ENCODE results near the gene KPNB1. TPM values are rescaled to one million over a fixed set of nuclear protein-coding genes. Genes with fewer than 3 reads are reported as not detected.

Gene KPNB1
- total and polyA plus RNA-seq, 4 donors, result 40.1 to 258 (median 158) TPM

- Histone ChIP-seq H3K36me3 (ENCODE audit: control insufficient read depth in 4 of 4, insufficient read depth in 4 of 4, low read length in 4 of 4) (peaks cover 36 to 60% (median 46%) of the 10 kb centered on the region in 4 donors), H3K27me3 (ENCODE audit: control insufficient read depth in 3 of 3, insufficient read depth in 3 of 3, low read length in 2 of 3) (no peaks in the 10 kb centered on the region), H3K9ac (ENCODE audit: insufficient read depth in 1 of 2, low read length in 2 of 2) (no peak overlapping the region), H3K4me3 (no peak overlapping the region), H3K27ac (ENCODE audit: low read depth in 1 of 2, low read length in 1 of 2) (no peak overlapping the region), H3K9me3 (ENCODE audit: control insufficient read depth in 4 of 4, insufficient read depth in 3 of 4, low read length in 3 of 4) (no peaks in the 10 kb centered on the region), H3K4me1 (ENCODE audit: control insufficient read depth in 5 of 5, insufficient read depth in 5 of 5, low read length in 5 of 5) (peaks cover 0 to 1% (median 0%) of the 10 kb centered on the region in 5 donors)
- WGBS, 2 donors, result 43 to 44% methylated on average over 6 of the region's 6 CpGs
- TF ChIP-seq CTCF (IDR thresholded peaks at IDR 0.05; ENCODE audit: control extremely low read depth, extremely low read depth), result peak; percentile 65
- ATAC-seq (ENCODE audit: insufficient read depth, low FRiP score) (peak; percentile 66), DNase-seq (peak; percentile 64 to 70 (median 70))
These were observed 14.3 kb downstream of the KPNB1 start for GRCh38 chr17:47663912-47664623.

GRCh38 chr17:47664624-47664941 is 14.9 kb downstream of the KPNB1 start:
- no peak for ATAC-seq (ENCODE audit: insufficient read depth, low FRiP score)
- no peak for DNase-seq
- Histone ChIP-seq H3K4me3 (no peak overlapping the region), H3K4me1 (ENCODE audit: control insufficient read depth in 5 of 5, insufficient read depth in 5 of 5, low read length in 5 of 5) (peaks cover 0 to 1% (median 0%) of the 10 kb centered on the region in 5 donors), H3K27ac (ENCODE audit: low read depth in 1 of 2, low read length in 1 of 2) (no peak overlapping the region), H3K9ac (ENCODE audit: insufficient read depth in 1 of 2, low read length in 2 of 2) (no peak overlapping the region), H3K9me3 (ENCODE audit: control insufficient read depth in 4 of 4, insufficient read depth in 3 of 4, low read length in 3 of 4) (no peaks in the 10 kb centered on the region), H3K36me3 (ENCODE audit: control insufficient read depth in 4 of 4, insufficient read depth in 4 of 4, low read length in 4 of 4) (peaks cover 38 to 65% (median 48%) of the 10 kb centered on the region in 4 donors), H3K27me3 (ENCODE audit: control insufficient read depth in 3 of 3, insufficient read depth in 3 of 3, low read length in 2 of 3) (no peaks in the 10 kb centered on the region)
- TF ChIP-seq CTCF (IDR thresholded peaks at IDR 0.05; ENCODE audit: control extremely low read depth, extremely low read depth), result no peak

- peak; percentile 12 for ATAC-seq (ENCODE audit: insufficient read depth, low FRiP score)
- no peak overlapping the region for H3K9ac ChIP-seq (ENCODE audit: insufficient read depth in 1 of 2, low read length in 2 of 2)
These were observed 15.9 kb downstream of the KPNB1 start for GRCh38 chr17:47665655-47666054.

More at GRCh38 chr17:47665655-47666054, 15.9 kb downstream of the KPNB1 start:
- Histone ChIP-seq H3K27me3 (ENCODE audit: control insufficient read depth in 3 of 3, insufficient read depth in 3 of 3, low read length in 2 of 3) (no peaks in the 10 kb centered on the region), H3K4me3 (no peak overlapping the region), H3K36me3 (ENCODE audit: control insufficient read depth in 4 of 4, insufficient read depth in 4 of 4, low read length in 4 of 4) (peaks cover 42 to 68% (median 48%) of the 10 kb centered on the region in 4 donors), H3K27ac (ENCODE audit: low read depth in 1 of 2, low read length in 1 of 2) (no peak overlapping the region), H3K9me3 (ENCODE audit: control insufficient read depth in 4 of 4, insufficient read depth in 3 of 4, low read length in 3 of 4) (no peaks in the 10 kb centered on the region), H3K4me1 (ENCODE audit: control insufficient read depth in 5 of 5, insufficient read depth in 5 of 5, low read length in 5 of 5) (peaks cover 0 to 1% (median 0%) of the 10 kb centered on the region in 5 donors)
- no peak for DNase-seq
- no peak for TF ChIP-seq CTCF (IDR thresholded peaks at IDR 0.05; ENCODE audit: control extremely low read depth, extremely low read depth)
- 31 to 53% methylated on average over 3 of the region's 3 CpGs for WGBS, 2 donors

Measured in lung (tissue), 12 donors.